GM18873 (cell line): ENCODE measurements around the gene HPX.
"Not testable (repeated sequence)": the region's sequence is repeated elsewhere in the genome, so short reads cannot be mapped to it uniquely, and the experiment has no call there.

Source experiments
- ATAC-seq: cut with Tn5 transposase; IDR thresholded peaks from one replicate; pipeline ENCODE4 v1.9.1; 2021; ENCODE audit warnings: mild to moderate bottlenecking, moderate library complexity, moderate number of reproducible peaks; ENCODE audit not compliant: unreplicated experiment, low FRiP score

The HPX gene

DNA sequence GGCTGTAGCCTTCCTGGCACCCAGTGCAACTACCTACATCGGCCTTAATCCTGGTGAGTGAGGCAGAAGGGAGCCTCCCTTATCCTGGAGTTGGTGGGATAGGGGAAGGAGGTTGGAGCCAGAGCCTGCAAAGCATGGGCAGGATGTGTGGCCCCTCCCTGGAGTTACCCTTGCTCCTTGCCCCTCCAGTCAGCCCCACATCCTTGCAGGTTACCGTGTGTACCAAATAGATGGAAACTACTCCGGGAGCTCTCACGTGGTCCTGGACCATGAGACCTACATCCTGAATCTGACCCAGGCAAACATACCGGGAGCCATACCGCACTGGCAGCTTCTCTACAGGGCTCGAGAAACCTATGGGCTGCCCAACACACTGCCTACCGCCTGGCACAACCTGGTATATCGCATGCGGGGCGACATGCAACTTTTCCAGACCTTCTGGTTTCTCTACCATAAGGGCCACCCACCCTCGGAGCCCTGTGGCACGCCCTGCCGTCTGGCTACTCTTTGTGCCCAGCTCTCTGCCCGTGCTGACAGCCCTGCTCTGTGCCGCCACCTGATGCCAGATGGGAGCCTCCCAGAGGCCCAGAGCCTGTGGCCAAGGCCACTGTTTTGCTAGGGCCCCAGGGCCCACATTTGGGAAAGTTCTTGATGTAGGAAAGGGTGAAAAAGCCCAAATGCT, 46.7 kb downstream of the HPX start:
- ATAC-seq: no peak

DNA sequence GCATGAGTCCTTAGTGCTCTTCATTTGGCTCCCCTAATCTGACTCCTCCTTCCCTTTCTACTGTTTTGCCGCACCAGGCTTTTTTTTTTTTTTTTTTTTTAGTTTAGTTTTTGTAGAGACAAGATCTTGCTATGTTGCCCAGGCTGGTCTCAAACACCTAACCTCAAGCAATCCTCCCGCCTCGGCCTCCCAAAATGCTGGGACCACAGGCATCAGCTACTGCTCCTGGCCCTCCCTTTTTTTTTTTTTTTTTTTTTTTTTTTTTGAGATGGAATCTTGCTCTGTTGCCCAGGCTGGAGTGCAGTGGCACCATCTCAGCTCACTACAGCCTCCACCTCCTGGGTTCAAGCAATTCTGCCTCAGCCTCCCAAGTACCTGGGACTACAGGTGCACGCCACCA, 48.5 kb downstream of the HPX start:
- not testable (repeated sequence) for ATAC-seq

DNA sequence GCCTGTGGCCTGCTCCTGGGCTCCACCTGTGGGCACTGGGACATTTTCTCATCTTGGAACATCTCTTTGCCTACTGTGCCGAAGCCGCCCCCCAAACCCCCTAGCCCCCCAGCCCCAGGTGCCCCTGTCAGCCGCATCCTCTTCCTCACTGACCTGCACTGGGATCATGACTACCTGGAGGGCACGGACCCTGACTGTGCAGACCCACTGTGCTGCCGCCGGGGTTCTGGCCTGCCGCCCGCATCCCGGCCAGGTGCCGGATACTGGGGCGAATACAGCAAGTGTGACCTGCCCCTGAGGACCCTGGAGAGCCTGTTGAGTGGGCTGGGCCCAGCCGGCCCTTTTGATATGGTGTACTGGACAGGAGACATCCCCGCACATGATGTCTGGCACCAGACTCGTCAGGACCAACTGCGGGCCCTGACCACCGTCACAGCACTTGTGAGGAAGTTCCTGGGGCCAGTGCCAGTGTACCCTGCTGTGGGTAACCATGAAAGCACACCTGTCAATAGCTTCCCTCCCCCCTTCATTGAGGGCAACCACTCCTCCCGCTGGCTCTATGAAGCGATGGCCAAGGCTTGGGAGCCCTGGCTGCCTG, 49.2 kb downstream of the HPX start:
- no peak for ATAC-seq

DNA sequence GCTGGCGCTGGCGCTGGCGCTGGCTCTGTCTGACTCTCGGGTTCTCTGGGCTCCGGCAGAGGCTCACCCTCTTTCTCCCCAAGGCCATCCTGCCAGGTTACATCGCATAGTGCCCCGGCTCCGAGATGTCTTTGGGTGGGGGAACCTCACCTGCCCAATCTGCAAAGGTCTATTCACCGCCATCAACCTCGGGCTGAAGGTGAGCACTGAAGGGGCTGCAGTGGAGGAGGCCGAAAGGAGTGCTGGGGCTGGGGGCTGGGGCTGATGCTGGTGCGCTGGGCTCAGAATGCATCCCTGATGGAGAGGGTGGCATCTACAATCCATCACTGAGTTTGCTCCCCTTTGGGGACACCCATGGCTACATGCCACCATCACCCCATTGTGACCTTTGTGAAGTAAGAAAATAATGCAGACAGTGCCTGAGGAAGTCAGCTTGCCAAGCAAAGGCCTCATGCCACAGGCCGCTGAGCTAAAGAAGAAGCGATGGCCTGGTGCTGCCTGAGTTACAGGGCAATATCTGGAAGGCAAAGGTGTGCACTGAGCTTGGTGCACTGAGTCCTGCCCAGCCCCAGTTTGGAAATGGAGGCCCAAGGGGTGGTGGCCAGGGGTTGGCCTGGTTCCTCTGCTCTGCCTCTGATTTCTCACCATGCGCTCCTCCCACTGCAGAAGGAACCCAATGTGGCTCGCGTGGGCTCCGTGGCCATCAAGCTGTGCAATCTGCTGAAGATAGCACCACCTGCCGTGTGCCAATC, 49.9 kb downstream of the HPX start:
- no peak for ATAC-seq

DNA sequence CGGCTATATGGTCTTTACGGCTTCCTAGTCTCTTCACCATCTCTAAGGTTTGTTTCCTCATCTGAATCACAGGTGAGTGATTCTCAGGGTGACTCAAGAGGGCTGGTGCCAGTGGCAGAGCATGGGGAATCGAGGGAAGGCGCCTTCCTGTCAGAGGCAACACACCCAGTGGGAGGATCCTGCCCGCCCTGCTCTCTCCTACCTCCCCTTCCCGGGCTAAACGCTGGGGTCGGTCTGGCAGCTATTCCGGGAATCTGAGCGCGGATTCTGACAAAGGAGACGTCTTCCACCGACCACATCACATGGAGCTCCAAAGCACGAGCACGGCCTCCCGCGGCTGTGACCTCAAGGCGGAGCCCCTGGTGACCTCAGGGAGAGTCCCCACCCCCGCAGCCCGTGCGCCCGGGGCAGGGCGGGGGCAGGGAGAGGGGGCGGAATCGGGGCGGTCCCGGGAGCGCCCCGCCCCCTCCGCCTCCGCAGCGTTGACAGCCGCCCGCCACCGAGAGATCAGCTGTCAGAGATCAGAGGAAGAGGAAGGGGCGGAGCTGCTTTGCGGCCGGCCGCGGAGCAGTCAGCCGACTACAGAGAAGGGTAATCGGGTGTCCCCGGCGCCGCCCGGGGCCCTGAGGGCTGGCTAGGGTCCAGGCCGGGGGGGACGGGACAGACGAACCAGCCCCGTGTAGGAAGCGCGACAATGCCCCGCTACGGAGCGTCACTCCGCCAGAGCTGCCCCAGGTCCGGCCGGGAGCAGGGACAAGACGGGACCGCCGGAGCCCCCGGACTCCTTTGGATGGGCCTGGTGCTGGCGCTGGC, 50.7 kb downstream of the HPX start, which contains the start of gene SMPD1:
SMPD1 (plus strand) TSS at position 570 of the 813 bp plus-strand sequence; CDS start at position 695, 125 bp downstream.
- ATAC-seq: peak; percentile 86

DNA sequence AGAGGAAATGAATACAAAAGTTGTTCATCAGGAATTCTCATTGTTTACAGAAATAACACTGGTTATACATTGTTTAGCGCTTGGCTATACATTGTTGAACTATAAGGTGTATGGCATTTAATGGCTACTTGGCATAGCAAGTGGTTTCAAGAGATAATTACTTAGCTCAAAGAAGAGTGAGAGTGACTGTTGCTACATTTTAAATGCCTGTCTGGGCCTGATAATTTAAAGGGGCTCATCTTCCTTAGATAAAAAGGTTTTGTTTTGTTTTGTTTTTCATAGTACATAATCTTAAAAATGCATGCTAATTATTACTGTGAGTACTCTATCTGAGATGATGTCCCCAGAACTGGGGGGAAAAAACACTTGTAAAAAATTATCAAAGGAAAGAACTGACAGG, 52.0 kb downstream of the HPX start:
- ATAC-seq: no peak

DNA sequence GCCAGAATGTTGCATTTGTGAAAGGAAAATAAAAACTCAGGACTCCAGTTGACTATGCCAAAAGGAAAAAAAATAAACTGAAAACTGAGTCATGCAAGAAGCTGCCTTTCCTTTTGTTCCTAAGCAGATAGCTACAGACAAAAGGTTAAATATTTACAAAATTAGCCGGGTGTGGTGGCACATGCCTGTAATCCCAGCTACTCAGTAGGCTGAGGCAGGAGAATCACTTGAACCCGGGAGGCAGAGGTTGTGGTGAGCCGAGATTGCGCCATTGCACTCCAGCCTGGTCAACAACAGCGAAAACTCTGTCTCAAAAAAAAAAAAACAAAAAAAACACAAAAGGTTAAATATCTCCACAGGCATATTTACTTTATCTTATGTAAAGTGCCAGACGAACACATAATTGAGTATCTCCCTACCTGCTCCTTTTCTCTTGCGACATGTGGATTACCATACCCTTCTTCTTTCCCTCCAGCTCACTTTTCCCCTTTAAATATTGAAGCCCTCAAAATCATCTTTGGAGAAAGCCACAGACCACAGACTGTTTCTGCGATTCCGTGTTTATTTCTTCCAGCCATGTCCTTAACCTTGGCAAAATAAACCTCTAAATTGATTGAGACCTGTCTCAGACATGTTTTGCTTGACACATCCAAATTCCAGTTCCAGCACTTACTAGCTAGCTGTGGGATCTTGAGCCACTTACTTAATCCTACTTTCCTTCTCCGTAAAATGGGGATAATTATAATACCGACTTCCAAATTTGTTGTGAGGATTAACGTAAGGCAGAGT, 52.8 kb downstream of the HPX start:
- ATAC-seq: no peak

DNA sequence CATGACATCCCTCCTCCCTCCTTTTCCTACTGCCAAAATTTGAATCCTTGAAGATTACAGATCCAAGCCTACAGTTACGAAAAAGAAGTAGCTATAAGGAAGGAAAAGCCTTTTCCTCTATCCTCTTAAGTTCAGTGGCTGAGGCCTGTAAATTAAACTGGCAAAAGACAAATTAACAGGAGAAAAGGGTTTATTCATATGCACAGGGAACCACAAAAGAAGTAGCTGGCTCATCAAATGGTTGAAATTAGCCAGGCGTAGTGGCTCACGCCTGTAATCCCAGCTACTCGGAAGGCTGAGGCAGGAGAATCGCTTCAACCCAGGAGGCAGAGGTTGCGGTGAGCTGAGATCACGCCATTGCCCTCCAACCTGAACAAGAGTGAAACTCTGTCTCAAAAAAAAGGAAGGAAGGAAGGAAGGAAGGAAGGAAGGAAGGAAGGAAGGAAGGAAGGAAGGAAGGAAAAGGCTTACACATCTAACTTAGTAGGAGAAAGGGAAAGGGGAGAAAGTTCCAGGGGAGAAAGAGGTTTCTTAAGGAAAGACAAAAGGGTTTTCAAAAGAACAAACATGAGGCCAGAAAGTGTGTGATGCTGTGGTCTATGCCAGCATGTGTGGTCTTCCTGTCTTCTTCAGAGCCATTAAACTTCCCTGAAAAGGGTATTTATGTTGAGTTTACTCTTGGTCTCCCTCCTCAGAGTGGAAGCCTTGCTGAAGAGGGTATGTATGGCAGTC, 55.6 kb downstream of the HPX start:
- ATAC-seq: no peak
